T-cell (primary cell): ENCODE results near the gene SGO2. TPM values are rescaled to one million over a fixed set of nuclear protein-coding genes. Genes with fewer than 3 reads are reported as not detected.

Source experiments
- ATAC-seq, 4 experiments: fragments of 200-7000 bp in 3 of 4; fragments of 150-1000 bp in 1 of 4; cut with Tn5 transposase; replicated peaks in 1 of 4; 1 replicate in 3 of 4; 2 replicates in 1 of 4; pipeline ENCODE4 v1.10.0; 2021; ENCODE audit warnings: moderate library complexity in 3 of 4, mild to moderate bottlenecking in 2 of 4, moderate number of reproducible peaks in 1 of 4
- CTCF ChIA-PET, 2 donors: fragments of 300-600 bp; sonication (Branson Sonifier 250); formaldehyde crosslinking; loops; one replicate each; lab custom pipeline; 2022; ENCODE audit warnings: antibody characterized with exemption in 2 of 2; lab: Charles Lee
- POLR2A ChIA-PET, 2 donors: fragments of 300-600 bp; sonication (Branson Sonifier 250); formaldehyde crosslinking; loops; one replicate each; lab custom pipeline; 2022; ENCODE audit warnings: antibody characterized with exemption in 2 of 2; lab: Charles Lee
- DNase-seq, 35 experiments: peaks; one replicate each; pipeline versions ENCODE4 v3.0.0 to v3.0.0-alpha.2; 2013 to 2023
- H3K27ac ChIP-seq: one replicate; pipeline ENCODE4 v1.5.1; 2013; ENCODE audit warnings: low read length
- H3K27me3 ChIP-seq, 2 experiments: replicated peaks in 1 of 2; 1 replicate in 1 of 2; 2 replicates in 1 of 2; pipeline versions ENCODE4 v1.6.1 to v1.7.0; 2013; ENCODE audit warnings: low read length in 1 of 2, mixed read lengths in 1 of 2; ENCODE audit not compliant: control insufficient read depth in 2 of 2, insufficient read depth in 2 of 2; ENCODE audit errors: extremely low read depth in 1 of 2
- H3K36me3 ChIP-seq, 2 donors: 1 replicate in 1 of 2; 2 replicates in 1 of 2; pipeline versions ENCODE4 v1.6.1 to v1.7.0; 2013; ENCODE audit warnings: low read length in 1 of 2; ENCODE audit not compliant: control insufficient read depth in 2 of 2, insufficient read depth in 1 of 2; ENCODE audit errors: extremely low read depth in 1 of 2
- H3K4me1 ChIP-seq, 2 experiments: 1 replicate in 1 of 2; 2 replicates in 1 of 2; pipeline versions ENCODE4 v1.6.1 to v1.7.0; 2013; ENCODE audit warnings: low read length in 2 of 2, mixed read lengths in 1 of 2; ENCODE audit not compliant: insufficient read depth in 2 of 2, control insufficient read depth in 1 of 2; ENCODE audit errors: extremely low read depth in 1 of 2
- H3K4me3 ChIP-seq, 2 donors: 1 replicate in 1 of 2; 2 replicates in 1 of 2; pipeline versions ENCODE4 v1.5.1 to v1.7.0; 2013; ENCODE audit warnings: mild to moderate bottlenecking in 2 of 2, low read length in 1 of 2, moderate library complexity in 1 of 2; ENCODE audit not compliant: control insufficient read depth in 1 of 2; ENCODE audit errors: extremely low read depth in 1 of 2
- H3K9me3 ChIP-seq: 2 replicates; pipeline ENCODE4 v1.7.0; 2013
- H3K27ac Mint-ChIP-seq, 2 donors: one replicate each; pipeline ENCODE4 v1.8.0; 2020 to 2021; ENCODE audit warnings: mild to moderate bottlenecking in 2 of 2, mixed read lengths in 2 of 2
- H3K27me3 Mint-ChIP-seq, 2 donors: one replicate each; pipeline ENCODE4 v1.8.0; 2021 to 2022; ENCODE audit warnings: mixed read lengths in 2 of 2
- H3K36me3 Mint-ChIP-seq: one replicate; pipeline ENCODE4 v1.8.0; 2021; ENCODE audit warnings: mixed read lengths
- H3K4me1 Mint-ChIP-seq, 3 donors: one replicate each; pipeline ENCODE4 v1.8.0; 2020 to 2022; ENCODE audit warnings: mixed read lengths in 3 of 3, mild to moderate bottlenecking in 1 of 3
- H3K4me3 Mint-ChIP-seq, 3 donors: one replicate each; pipeline ENCODE4 v1.8.0; 2020 to 2022; ENCODE audit warnings: mild to moderate bottlenecking in 3 of 3, mixed read lengths in 3 of 3, moderate library complexity in 3 of 3
- H3K9me3 Mint-ChIP-seq, 3 donors: one replicate each; pipeline ENCODE4 v1.8.0; 2020 to 2022; ENCODE audit warnings: mixed read lengths in 3 of 3
- WGBS: methylation state at CpG from one replicate; pipeline ENCODE4 v1.1.5; 2013; ENCODE audit warnings: missing lambda C conversion rate; ENCODE audit not compliant: insufficient coverage; 5-methylcytosine and 5-hydroxymethylcytosine counted together
- total RNA-seq, 35 experiments: library from RNA in 6 of 35; stranded (reverse) in 6 of 35; fragments of 120-200 nt in 1 of 35; gene quantifications; one replicate each; pipeline versions ENCODE4 v1.2.1 to v1.2.4 and lab custom pipeline; 2013 to 2026

The SGO2 gene
- total RNA-seq, 5 donors from 2014 or later (not counting 1 experiment from before 2014, with no cell fraction given), result 1.2 to 4.9 (median 2.8) TPM

- Mint-ChIP-seq H3K27me3 (peaks cover 0 to 4% of the 10 kb centered on the region in 2 donors), H3K4me3 (no peak overlapping the region), H3K9me3 (no peaks in the 10 kb centered on the region), H3K4me1 (peaks cover 0 to 8% (median 2%) of the 10 kb centered on the region in 3 donors), H3K36me3 (peaks cover 4% of the 10 kb centered on the region), H3K27ac (no peak overlapping the region)
- ChIA-PET CTCF (interaction anchor here (0.6 to 2.3 kb wide), 9 partner anchors 10 to 586 kb away, joined by 3 to 10 read pairs (median 3); no protein-coding TSS in a partner anchor), POLR2A (interaction anchor here in 1 of 2 donors (0.7 kb wide), 1 partner anchor 77 kb away, joined by 3 read pairs; no protein-coding TSS in a partner anchor)
- no peak overlapping the region for H3K27ac ChIP-seq
- ATAC-seq (no peak), DNase-seq (peak in 1 of 35 experiments; percentile 10)
- H3K36me3 ChIP-seq, result no peaks in the 10 kb centered on the region
- WGBS, result 79% methylated on average over 4 of the region's 4 CpGs
- H3K9me3 ChIP-seq, result no peaks in the 10 kb centered on the region
- H3K4me3 ChIP-seq, result no peak overlapping the region
- H3K4me1 ChIP-seq, result peaks cover 0 to 5% of the 10 kb centered on the region in 2 experiments
- H3K27me3 ChIP-seq, result no peaks in the 10 kb centered on the region
Measured at GRCh38 chr2:200483729-200484198, 42.2 kb upstream of the SGO2 start.

- CTCF ChIA-PET, result interaction anchor here (1.4 to 2.3 kb wide), 4 partner anchors 9 to 506 kb away, joined by 4 to 10 read pairs (median 6); no protein-coding TSS in a partner anchor
- Mint-ChIP-seq H3K36me3 (peaks cover 10% of the 10 kb centered on the region), H3K4me1 (peaks cover 0 to 6% (median 2%) of the 10 kb centered on the region in 3 donors), H3K4me3 (no peak overlapping the region), H3K27me3 (peaks cover 0 to 4% of the 10 kb centered on the region in 2 donors), H3K27ac (no peak overlapping the region), H3K9me3 (no peaks in the 10 kb centered on the region)
- Histone ChIP-seq H3K27me3 (no peaks in the 10 kb centered on the region), H3K36me3 (peaks cover 0 to 2% of the 10 kb centered on the region in 2 donors), H3K9me3 (no peaks in the 10 kb centered on the region), H3K4me1 (peaks cover 0 to 5% of the 10 kb centered on the region in 2 experiments), H3K4me3 (no peak overlapping the region), H3K27ac (no peak overlapping the region)
- WGBS, result no CpG with 5 or more reads among the region's 3 CpGs
- POLR2A ChIA-PET, result no interaction called here
- ATAC-seq (no peak), DNase-seq (no peak)
Measured at GRCh38 chr2:200484934-200485333, 41.1 kb upstream of the SGO2 start.

GRCh38 chr2:200486529-200486928 lies 39.5 kb upstream of the SGO2 start:
- H3K27me3 ChIP-seq, result no peaks in the 10 kb centered on the region
- Mint-ChIP-seq H3K4me1 (peaks cover 0 to 3% (median 0%) of the 10 kb centered on the region in 3 donors), H3K27me3 (peaks cover 0 to 4% of the 10 kb centered on the region in 2 donors), H3K36me3 (peaks cover 22% of the 10 kb centered on the region), H3K27ac (no peak overlapping the region), H3K4me3 (no peak overlapping the region), H3K9me3 (no peaks in the 10 kb centered on the region)
- H3K4me1 ChIP-seq, result peaks cover 0 to under 1% of the 10 kb centered on the region in 2 experiments
- no peak overlapping the region for H3K27ac ChIP-seq
- peaks cover 4 to 18% of the 10 kb centered on the region in 2 donors for H3K36me3 ChIP-seq
- ChIA-PET POLR2A (interaction anchor here in 1 of 2 donors (0.8 kb wide), 1 partner anchor 19 kb away, joined by 3 read pairs; no protein-coding TSS in a partner anchor), CTCF (interaction anchor here in 1 of 2 donors (0.6 to 1.3 kb wide), 4 partner anchors 9 to 513 kb away, joined by 3 to 5 read pairs (median 4); no protein-coding TSS in a partner anchor)
- ATAC-seq (no peak), DNase-seq (no peak)
- no peaks in the 10 kb centered on the region for H3K9me3 ChIP-seq
- WGBS, result no CpG with 5 or more reads among the region's 2 CpGs
- H3K4me3 ChIP-seq, result no peak overlapping the region

GRCh38 chr2:200488169-200488568 lies 37.8 kb upstream of the SGO2 start:
- H3K27ac ChIP-seq, result no peak overlapping the region
- CTCF ChIA-PET, result no interaction called here
- no peak overlapping the region for H3K4me3 ChIP-seq
- DNase-seq (no peak), ATAC-seq (no peak)
- H3K36me3 Mint-ChIP-seq, result peaks cover 37% of the 10 kb centered on the region
- peaks cover 4 to 32% of the 10 kb centered on the region in 2 donors for H3K36me3 ChIP-seq
- H3K27me3 ChIP-seq, result no peaks in the 10 kb centered on the region
- H3K9me3 Mint-ChIP-seq, result no peaks in the 10 kb centered on the region
- WGBS, result 100% methylated on average over 2 of the region's 4 CpGs
- H3K4me1 ChIP-seq, result no peaks in the 10 kb centered on the region
- H3K4me3 Mint-ChIP-seq, result no peak overlapping the region
- no peak overlapping the region for H3K27ac Mint-ChIP-seq
- POLR2A ChIA-PET, result no interaction called here
- no peaks in the 10 kb centered on the region for H3K9me3 ChIP-seq
- H3K27me3 Mint-ChIP-seq, result peaks cover 0 to 4% of the 10 kb centered on the region in 2 donors
- H3K4me1 Mint-ChIP-seq, result peaks cover 0 to 3% (median 0%) of the 10 kb centered on the region in 3 donors

- Histone ChIP-seq H3K4me3 (no peak overlapping the region), H3K36me3 (peaks cover 4 to 39% of the 10 kb centered on the region in 2 donors), H3K27ac (no peak overlapping the region), H3K9me3 (no peaks in the 10 kb centered on the region), H3K4me1 (no peaks in the 10 kb centered on the region), H3K27me3 (no peaks in the 10 kb centered on the region)
- H3K9me3 Mint-ChIP-seq, result no peaks in the 10 kb centered on the region
- CTCF ChIA-PET, result no interaction called here
- no peak overlapping the region for H3K27ac Mint-ChIP-seq
- no peaks in the 10 kb centered on the region for H3K27me3 Mint-ChIP-seq
- H3K4me3 Mint-ChIP-seq, result no peak overlapping the region
- DNase-seq (no peak), ATAC-seq (no peak)
- H3K4me1 Mint-ChIP-seq, result no peaks in the 10 kb centered on the region
- POLR2A ChIA-PET, result interaction anchor here in 1 of 2 donors (0.7 kb wide), 1 partner anchor 22 kb away, joined by 3 read pairs; no protein-coding TSS in a partner anchor
- H3K36me3 Mint-ChIP-seq, result peaks cover 46% of the 10 kb centered on the region
- WGBS, result 98% methylated on average over 17 of the region's 22 CpGs
Measured at GRCh38 chr2:200490001-200490400, 36.0 kb upstream of the SGO2 start.

- no peak for DNase-seq
- no peaks in the 10 kb centered on the region for H3K9me3 Mint-ChIP-seq
Measured at GRCh38 chr2:200492656-200493055, 33.4 kb upstream of the SGO2 start.

More at GRCh38 chr2:200492656-200493055, 33.4 kb upstream of the SGO2 start:
- Mint-ChIP-seq H3K27me3 (no peaks in the 10 kb centered on the region), H3K27ac (peak overlapping the region in 1 of 2 donors; percentile 34), H3K36me3 (peaks cover 59% of the 10 kb centered on the region), H3K4me3 (no peak overlapping the region), H3K4me1 (no peaks in the 10 kb centered on the region)
- ATAC-seq, result no peak
- no peak overlapping the region for H3K4me3 ChIP-seq
- H3K9me3 ChIP-seq, result no peaks in the 10 kb centered on the region
- no peaks in the 10 kb centered on the region for H3K27me3 ChIP-seq
- no peaks in the 10 kb centered on the region for H3K4me1 ChIP-seq
- POLR2A ChIA-PET, result no interaction called here
- H3K36me3 ChIP-seq, result peaks cover 4 to 54% of the 10 kb centered on the region in 2 donors
- H3K27ac ChIP-seq, result no peak overlapping the region
- CTCF ChIA-PET, result interaction anchor here in 1 of 2 donors (1.1 kb wide), 1 partner anchor 11 kb away, joined by 3 read pairs; no protein-coding TSS in a partner anchor
